NCI-H1694 treated with DMSO at 0.1 percent for 48 hours (cell line): Measurements from ENCODE around the gene CDK5RAP1.

Source experiments
- DNase-seq: peaks from one replicate; lab custom pipeline; 2025; lab: John Stamatoyannopoulos, UW

Gene CDK5RAP1

DNA sequence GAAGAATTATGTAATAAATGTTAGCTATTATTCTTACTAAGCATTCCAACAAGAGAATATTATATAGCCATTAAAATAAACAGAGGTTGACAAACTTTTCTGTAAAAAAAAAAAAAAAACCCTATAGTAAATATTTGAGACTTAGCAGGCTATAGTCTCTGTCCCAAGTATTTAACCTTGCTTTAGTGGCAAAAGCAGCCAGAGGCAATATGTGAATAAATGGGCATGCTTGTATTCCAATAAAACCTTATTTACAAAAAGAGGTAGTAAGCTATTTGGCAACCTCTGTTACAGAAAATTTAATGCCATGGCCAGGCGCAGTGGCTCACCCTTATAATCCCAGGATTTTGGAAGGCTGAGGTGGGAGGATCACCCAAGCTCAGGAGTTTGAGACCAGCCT is 14.6 kb downstream of the CDK5RAP1 start:
- no peak for DNase-seq

DNA sequence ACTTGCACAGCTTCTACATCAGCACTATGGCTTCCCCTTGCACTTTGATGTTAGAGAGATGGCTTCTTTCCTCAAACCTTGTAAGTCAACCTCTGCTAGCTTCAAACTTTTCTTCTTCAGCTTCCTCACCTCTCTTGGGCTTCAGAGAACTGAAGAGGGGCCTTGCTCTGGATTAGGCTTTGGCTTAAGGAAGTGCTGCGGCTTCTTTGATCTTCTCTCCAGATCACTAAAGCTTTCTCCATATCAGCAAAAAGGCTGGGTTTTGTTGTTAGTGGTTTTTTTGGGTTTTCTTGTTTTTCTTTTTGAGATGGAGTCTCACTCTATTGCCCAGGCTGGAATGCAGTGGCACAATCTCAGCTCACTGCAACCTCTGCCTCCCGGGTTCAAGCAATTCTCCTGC is 24.0 kb downstream of the CDK5RAP1 start:
- DNase-seq = no peak

DNA sequence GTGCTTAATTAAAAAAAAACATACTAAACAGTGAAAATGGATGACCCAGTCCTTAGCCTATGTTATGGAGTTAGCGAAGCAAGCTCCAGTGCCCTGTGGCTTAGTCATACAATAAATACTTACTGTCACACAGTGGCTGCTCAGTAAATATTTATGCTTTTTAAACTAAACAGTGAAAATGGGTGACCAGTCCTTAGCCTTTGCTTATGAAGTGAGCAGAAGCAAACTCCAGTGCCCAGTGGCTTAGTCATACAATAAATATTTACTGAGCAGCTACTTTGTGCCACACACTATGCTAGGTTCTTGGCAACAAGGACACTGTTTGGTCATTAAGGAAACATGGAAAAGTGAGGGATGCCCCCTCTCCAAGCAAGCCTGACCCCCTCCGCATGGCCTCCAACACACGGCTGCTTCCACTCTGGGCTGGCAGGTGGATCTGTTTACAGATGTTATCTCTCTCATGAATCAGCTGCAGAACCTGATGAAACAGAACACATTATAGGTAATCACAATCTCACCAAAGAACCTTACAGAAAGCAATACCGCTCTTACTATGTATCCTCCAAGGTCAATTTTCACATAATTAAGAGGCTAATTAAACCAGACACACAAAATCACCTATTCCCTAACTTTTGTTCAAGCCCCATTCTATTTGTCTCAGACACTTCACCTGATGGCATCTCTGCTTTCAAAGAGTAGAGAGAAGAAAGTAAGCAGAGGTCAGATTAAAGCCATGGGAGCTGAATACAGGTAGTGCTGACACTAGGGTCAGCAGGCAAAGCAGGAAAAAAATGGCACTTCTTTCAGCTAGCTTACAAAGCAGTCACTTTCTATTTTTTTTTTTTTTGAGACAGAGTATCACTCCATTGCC is 27.3 kb downstream of the CDK5RAP1 start:
- DNase-seq = no peak

DNA sequence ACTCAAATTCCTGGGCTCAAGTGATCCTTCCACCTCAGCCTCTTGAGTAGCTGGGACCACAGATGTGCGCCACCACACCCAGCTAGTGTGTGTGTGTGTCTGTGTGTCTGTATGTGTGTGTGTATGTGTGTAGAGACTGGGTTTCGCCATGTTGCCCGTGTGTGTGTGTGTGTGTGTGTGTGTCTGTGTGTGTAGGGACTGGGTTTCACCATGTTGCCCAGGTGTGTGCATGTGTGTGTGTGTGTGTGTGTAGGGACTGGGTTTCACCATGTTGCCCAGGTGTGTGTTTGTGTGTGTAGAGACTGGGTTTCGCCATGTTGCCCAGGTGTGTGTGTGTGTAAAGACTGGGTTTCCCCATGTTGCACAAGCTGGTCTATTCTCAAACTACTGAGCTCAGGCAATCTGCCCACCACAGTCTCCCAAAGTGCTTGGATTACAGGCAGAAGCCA is 28.3 kb downstream of the CDK5RAP1 start:
- DNase-seq = no peak

DNA sequence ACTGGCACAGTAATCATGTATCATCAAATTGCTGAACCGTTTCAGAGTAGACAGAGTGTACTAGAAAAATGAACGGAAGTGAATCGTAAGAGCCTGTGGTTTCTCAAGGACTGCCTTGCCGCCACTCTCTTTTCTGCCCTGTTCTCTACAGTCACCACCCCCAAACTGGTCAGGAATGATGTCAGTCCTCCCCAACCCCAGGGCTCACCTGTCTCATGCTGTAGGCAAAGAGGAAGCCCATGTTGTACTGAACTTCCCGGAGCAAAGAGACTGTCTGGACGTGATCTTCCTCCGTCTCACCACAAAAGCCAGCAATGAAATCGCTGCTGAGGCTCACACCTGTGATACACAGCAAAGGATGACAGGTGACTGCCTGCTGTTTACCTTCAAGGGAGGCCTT is 31.0 kb downstream of the CDK5RAP1 start:
- no peak for DNase-seq

DNA sequence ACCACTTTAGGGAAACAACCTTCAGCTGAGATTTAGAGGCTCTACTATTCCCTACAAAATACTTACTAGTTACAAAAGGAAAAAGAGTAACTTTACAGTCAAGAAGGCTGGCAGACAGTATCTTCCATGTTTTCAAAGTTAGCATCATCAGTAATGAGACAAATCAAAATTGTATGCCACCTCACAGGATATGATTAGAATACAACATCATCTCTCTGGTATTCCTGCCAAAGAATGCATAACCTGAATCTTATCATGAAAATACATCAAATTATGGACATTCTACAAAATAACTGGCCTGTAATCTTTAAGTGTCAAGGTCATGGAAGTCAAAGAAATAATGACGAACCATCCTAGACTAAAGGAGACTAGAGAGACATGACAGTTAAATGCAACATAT is 38.4 kb downstream of the CDK5RAP1 start:
- no peak for DNase-seq

DNA sequence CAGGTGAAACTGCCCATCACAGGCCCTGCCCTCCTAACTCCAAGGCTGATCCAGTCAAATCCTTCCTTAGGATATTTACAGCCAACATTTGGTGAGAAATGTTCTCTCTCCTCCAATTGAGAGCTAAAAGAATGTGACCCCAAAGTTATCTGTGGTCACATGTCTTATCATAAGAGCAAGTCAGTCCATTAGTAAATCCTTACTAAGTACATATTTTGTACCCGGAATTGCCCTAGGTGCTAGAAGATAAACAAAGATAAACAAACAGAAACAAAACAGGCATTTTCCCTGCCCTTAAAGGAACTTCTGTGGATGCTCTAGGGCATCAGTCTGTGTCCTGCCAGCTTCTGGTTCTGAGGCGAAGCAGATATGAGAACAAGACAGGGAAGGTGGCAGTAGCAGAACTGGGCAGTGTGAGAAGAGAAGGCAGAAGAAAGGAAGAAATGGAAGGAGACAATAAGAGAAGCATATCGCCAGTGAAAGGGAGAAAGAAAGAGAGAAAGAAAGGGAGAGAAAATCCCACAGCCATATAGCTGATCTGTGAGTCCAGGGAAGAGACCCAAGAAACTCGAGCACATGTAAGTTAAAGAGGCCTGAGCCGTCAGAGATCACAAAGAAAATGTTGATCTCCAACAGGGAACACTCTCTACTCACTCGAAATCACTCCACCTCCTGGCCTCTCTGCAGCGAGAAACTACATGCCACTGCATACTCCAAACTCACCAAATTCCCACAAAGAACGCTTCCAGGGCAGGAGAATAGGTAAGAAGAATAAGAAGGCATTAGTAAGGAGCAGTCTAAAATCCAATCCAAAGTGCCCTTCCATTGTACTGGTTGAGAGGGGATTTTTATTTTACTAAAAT is 41.7 kb downstream of the CDK5RAP1 start:
- no peak for DNase-seq

DNA sequence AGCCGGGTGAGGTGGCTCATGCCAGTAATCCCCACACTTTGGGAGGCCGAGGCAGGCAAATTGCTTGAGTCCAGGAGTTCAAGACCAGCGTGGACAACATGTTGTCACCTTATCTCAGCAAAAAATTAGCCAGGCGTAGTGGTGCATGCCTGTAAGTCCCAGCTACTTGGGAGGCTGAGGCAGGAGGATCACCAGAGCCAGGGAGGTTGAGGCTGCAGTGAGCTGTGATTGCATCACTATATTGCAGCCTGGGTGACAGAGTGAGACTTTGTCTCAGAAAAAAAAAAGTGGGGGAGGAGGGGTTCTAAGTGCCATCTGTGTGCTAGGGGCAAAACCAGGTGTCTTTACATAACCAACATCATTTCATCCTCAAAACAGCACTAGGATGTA is 48.3 kb downstream of the CDK5RAP1 start:
- DNase-seq = no peak

DNA sequence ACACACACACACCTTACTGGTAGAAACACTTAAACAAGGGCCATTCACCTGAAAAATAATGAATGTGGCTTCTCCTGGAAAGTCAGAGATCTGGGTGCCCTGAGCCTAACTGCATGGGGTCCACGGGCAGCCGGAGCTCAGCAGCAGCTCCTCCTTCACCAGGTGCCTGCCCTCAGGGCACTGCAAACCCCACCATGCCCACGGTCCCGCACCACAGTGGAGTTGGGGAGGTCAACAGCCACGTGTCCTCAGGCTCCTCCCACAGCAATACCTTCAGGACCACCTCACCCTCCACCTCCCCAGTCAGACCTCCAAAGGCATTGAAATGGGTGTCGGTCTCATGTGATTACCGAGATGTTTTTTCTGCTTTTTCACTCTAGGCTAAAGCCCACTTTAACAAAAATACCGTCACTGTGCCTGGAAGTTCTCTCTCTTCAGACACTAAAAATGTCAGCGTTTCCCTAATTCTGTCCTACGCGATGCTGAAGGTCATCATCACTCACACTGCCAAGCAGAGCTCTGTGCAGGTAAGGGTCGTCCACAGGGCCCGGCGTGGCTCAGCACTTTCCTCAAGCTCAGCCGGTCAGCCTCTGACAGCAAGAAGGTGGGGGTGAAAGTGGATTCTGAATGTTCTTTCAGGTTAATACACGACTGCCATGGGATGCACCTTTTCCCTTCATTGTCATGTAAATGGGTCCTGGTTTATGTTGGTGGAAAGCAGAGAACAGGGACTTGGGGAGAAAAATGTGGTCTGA is 48.9 kb downstream of the CDK5RAP1 start:
- no peak for DNase-seq

DNA sequence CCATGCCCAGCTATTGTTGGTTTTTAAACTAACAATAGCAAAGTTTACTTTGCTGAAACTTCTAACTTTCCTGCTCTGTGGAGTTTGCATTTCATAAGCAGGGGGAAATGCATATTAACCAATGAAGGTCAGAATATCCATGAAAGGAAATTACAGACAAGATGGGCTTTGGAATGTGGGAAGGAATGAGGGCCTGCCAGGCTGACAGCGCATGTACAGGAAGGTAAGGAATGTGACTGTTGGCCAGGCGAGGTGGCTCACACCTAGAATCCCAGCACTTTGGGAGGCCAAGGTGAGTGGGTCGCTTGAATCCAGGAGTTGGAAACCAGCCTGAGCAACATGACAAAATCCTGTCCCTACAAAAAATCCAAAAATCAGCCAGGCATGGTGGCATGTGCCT is 49.6 kb downstream of the CDK5RAP1 start:
- no peak for DNase-seq

DNA sequence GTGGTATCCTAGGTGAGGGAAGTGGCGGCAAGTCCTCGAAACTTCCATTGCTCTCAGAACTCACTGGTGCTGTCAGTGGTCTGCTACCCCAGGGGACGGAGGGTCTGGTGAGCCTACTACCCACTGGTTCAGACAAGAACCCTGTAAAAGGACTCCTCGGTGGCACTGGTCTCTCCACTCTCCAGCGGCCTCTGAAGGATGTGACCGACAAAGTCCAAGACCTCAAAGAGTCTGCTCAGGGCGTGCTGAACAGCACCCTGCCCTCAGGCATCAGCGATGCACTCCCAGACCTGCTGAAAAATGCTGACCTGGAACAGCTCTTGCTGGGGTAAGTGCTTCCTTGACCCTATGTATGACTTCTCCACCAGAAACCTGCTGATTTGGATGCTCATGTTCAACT is 51.8 kb downstream of the CDK5RAP1 start:
- no peak for DNase-seq

DNA sequence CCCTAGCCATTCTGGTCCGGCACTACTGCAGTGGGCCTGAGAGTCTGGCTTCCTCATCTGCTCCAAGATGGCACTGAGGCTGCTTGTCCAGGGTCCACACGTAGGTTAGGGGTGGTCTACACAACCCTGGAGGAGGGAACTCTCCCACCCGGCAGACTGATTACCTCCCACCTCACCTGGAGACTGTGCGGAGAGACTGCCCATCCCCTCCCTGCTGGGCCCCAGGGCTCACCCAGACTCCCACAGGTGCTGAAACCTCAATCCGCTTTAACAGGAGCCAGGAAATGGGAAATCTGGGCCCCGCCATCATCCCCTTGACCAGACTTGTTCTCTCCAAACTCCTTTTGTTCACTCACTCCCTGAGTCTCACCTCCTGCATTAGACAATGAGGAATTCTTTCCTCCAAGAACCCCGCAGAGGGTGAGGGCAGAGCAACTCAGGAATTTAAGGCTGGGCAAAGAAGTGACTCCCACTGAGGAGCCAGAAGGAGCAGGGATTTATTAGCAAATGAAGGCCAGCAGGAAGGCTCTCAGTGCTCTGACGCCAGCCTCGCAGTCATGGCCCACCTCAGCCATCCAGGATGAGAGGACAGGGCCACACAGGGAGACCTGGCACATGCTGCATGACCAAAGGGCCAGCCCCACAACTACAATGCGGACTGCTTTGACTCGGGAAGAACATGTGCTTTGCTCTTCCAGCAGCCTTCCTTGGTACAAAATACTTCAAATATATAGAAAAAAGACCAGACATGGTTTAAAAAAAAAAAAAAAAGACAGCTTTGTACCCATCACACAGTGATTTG is 53.0 kb downstream of the CDK5RAP1 start:
- no peak for DNase-seq

DNA sequence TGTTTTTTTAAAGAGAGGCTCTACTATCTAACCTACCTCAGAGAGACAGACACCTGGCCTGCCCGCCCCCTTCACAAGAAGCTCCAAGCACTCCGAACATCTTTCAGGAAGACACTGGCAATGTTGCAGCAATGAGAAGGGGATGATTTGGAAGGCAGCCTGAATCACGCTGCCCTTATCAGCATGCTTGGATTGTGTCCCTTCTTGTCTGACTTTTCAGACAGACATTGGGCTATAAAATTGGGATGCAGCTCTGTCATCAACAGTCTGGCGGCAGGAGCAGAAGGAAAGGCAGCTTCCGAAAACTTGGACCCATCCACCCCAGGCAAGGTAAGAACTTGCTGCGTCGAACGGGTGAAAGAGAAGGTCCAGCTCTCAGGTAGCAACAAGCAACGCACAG is 56.0 kb downstream of the CDK5RAP1 start:
- DNase-seq = no peak

DNA sequence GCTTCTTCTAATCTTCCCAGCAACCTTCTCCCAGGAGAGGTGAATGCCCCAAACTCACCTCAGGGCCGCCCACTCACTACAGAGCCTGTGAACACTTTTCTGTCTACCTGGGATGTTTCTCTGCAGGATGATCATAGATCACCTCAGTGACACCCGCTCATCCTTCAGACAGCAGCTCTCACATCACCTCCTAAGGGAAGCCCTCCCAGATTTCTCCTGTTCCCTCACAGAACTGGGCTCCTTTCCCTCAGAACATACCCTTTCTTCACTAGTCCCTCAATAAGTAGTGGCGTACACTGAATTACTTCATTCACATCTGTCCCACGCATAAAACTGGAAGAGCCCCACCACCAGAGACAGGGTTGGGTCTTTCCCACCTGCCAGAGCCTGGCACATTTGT is 57.8 kb downstream of the CDK5RAP1 start:
- DNase-seq = no peak

DNA sequence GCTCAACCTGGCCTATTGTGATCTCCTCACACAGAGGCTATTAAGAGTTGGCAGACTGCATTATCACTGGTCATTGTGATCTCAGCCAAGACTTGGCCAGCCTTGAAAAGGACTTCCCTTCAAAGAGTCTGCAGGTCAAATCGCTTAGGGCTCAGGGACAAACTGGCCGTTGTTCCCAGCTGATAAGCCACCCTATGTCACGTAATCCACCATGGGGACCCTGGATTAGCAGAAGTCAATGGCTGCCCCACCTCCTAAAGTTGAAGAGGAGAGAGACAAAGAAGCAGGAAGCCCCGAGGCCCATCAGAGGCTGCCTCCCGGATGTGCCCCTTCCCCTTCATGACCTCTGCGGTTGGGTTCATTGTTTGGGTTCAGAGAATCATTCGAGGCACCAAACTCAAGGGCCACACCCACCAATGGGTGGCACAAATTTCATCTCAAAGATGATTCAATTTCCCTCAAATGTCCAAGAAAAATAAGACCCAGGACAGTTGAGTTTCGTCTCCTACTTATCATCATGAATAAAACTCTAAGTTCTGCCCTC is 61.7 kb downstream of the CDK5RAP1 start:
- DNase-seq = no peak

DNA sequence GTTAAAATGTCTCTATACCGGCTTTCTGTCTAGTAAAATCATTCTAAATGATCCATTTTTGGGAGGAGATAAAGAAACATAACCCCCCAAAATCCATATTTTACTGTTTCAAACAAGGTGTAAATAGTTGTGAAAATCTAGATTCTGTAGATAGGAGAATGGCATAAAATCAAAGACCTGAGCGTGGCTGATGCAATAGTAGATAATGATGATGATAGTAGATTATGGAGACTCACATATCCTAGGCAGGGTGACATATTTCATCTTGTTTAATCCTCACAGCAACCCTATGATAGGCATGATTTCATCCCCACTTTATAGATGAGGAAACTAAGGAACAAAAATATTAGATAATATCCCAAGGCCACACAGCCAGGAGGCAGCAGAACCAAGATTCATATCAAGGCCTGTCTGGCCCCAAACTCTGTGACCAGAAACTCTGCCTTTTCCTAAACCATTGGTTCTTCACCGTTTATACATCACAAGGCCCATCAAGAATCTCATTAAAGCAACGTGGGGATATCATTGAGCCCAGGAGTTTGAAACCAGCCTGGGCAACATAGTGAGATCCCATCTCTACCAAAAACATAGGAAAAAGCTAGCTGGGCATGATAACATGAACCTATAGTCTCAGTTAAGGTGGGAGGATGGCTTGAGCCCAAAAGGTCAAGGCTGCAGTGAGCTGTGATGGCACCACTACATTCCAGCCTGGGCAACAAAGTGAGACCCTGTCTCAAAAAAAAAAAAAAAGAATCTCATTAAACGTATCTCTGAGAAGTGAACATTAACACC is 62.7 kb downstream of the CDK5RAP1 start:
- DNase-seq = no peak

DNA sequence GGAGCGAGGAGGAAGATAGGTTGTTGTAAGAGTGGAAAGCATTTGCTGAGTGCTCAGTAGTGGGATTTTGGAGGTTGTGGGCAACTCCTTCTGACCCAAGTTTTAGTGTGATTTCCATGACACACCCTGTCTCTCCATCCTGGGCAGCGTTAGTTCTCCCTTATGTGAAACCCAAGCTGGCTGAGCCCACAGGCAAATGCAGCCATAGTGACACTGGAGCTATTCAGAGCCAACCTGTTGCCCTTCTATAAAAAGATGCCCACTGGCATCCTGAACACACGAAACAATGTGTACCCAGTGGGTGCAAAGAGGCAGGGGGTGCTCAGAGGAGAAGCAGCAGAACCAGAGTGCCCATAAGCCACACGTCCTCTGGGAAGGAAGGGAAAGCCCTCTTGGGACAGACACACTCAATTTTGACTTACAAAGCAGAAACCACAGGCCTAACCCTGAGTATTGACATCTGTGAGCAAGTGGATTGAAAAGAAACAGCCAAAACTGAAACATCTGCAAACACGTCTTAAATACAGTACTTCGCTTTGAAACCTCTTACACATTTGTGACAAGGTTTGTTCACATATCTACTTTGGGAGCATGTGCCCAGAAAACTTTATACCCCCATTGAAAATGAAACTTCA is 63.7 kb downstream of the CDK5RAP1 start:
- DNase-seq = no peak

DNA sequence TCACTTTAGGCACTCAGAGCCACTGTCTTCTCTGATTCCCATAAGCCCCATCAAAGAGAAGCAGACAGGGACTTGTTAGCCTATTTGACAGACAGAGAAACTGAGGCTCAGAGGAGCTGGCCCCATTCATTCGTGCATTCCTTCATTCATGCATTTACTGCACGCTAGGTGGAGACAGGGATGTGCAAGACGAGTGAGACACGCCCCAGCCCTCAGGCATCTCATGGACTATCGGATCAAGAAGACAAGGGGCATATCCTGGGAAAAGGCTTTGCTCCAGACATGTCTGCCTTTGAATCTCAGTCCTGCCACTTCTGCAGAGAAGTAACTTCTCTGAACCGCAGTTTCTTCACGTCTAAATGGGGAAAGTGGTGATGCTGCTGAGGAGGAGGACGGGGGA is 64.2 kb downstream of the CDK5RAP1 start:
- DNase-seq = no peak

DNA sequence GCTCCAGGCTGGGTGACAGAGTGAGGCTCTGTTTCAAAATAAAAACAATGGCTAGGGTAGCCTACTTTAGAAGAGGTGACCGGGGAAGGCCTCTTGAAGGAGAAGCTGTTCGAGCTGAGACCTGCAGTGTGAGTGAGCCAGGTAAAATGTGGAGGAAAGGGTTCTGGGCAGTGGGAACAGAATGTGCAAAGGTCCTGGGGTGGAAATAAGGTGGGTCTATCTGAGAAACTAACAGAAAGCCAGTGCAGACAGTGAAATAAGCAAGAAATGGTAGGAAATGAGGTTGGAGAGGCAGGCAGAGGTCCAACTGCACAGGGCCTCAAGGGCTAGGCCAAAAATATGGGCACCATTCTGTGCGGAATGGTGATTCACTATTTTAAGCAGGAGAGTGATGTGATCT is 64.9 kb downstream of the CDK5RAP1 start:
- no peak for DNase-seq

DNA sequence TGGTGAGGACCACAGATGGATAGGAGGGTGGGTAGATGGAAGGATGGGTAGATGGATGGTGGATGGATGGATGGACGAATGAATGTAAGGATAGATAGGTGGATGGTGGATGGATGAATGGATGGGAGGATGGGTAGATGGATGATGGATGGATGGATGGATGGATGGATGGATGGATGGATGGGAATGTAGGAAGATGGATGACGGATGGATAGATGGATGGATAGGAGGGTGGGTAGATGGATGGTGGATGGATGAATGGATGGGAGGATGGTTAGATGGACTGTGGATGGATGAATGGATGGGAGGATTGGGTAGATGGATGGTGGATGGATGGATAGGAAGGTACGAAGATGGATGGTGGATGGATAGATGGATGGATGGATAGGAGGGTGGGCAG is 67.2 kb downstream of the CDK5RAP1 start:
- no peak for DNase-seq
